Measurements from ENCODE around the gene PSORS1C1.

- TF ChIP-seq CTCF (IDR thresholded peaks at IDR 0.05; ENCODE audit: insufficient read depth, low read length) (no peak), REST (IDR thresholded peaks at IDR 0.05; ENCODE audit: insufficient replicate concordance, low read depth) (no peak), GABPA (IDR thresholded peaks at IDR 0.05; ENCODE audit: low read depth) (no peak), POLR2AphosphoS5 (IDR thresholded peaks at IDR 0.05; ENCODE audit: low read depth) (no peak), SPI1 (IDR thresholded peaks at IDR 0.05; ENCODE audit: borderline replicate concordance, low read depth) (no peak)
These were observed 18.2 kb downstream of the PSORS1C1 start for GRCh38 chr6:31132806-31133205.

Measured in HL-60 (cell line).